Lung (tissue), 12 donors: ENCODE data around the gene GRIK3. TPM values are rescaled to one million over a fixed set of nuclear protein-coding genes. Genes with fewer than 3 reads are reported as not detected.

Experiments used
- ATAC-seq: fragments of 200-7000 bp; cut with Tn5 transposase; one replicate; pipeline ENCODE4 v1.9.1; 2020; ENCODE audit warnings: moderate number of reproducible peaks; ENCODE audit not compliant: insufficient read depth, low FRiP score
- DNase-seq, 3 donors: peaks; one replicate each; pipeline ENCODE4 v3.0.0-alpha.2; 2013 to 2017
- H3K27ac ChIP-seq, 2 donors: one replicate each; pipeline ENCODE4 v1.5.1; 2013; ENCODE audit warnings: mild to moderate bottlenecking in 2 of 2, moderate library complexity in 2 of 2, control low read depth in 1 of 2, inconsistent platforms in 1 of 2, low read depth in 1 of 2, low read length in 1 of 2
- H3K27me3 ChIP-seq, 3 donors: one replicate each; pipeline ENCODE4 v1.5.1; 2013; ENCODE audit warnings: low read length in 2 of 3; ENCODE audit not compliant: control insufficient read depth in 3 of 3, insufficient read depth in 3 of 3
- H3K36me3 ChIP-seq, 4 donors: one replicate each; pipeline ENCODE4 v1.5.1; 2013; ENCODE audit warnings: low read length in 4 of 4, mild to moderate bottlenecking in 1 of 4, moderate library complexity in 1 of 4; ENCODE audit not compliant: control insufficient read depth in 4 of 4, insufficient read depth in 4 of 4
- H3K4me1 ChIP-seq, 5 donors: one replicate each; pipeline ENCODE4 v1.5.1; 2013; ENCODE audit warnings: low read length in 5 of 5, mild to moderate bottlenecking in 2 of 5, moderate library complexity in 1 of 5; ENCODE audit not compliant: control insufficient read depth in 5 of 5, insufficient read depth in 5 of 5
- H3K4me3 ChIP-seq: one replicate; pipeline ENCODE4 v1.5.1; 2013; ENCODE audit warnings: mild to moderate bottlenecking, control low read depth, moderate library complexity
- H3K9ac ChIP-seq, 2 donors: one replicate each; pipeline ENCODE4 v1.5.1; 2013; ENCODE audit warnings: low read length in 2 of 2, control low read depth in 1 of 2; ENCODE audit not compliant: insufficient read depth in 1 of 2
- H3K9me3 ChIP-seq, 4 donors: one replicate each; pipeline ENCODE4 v1.5.1; 2013; ENCODE audit warnings: low read length in 3 of 4, mild to moderate bottlenecking in 1 of 4, moderate library complexity in 1 of 4; ENCODE audit not compliant: control insufficient read depth in 4 of 4, insufficient read depth in 3 of 4
- WGBS, 2 donors: extraction: QIAGEN DNeasy Blood & Tissue Kit; methylation state at CpG; one replicate each; pipeline ENCODE4 v1.1.7; 2013; 5-methylcytosine and 5-hydroxymethylcytosine counted together
- polyA plus RNA-seq, 2 donors: library from polyadenylated mRNA; stranded (reverse); fragments of 200-250 nt; gene quantifications; one replicate each; pipeline ENCODE4 v1.2.1, GENCODE V29; 2013
- total RNA-seq, 2 donors: library from RNA; depleted of rRNA in 1 of 2; stranded (reverse); fragments of >200 nt in 1 of 2; gene quantifications; one replicate each; pipeline ENCODE4 v1.2.1, GENCODE V29; 2014 to 2021
- TF ChIP-seq, protein P1 (sequence below): IDR thresholded peaks from 2 replicates; pipeline ENCODE4 v1.5.1; 2012; ENCODE audit warnings: mild to moderate bottlenecking; ENCODE audit errors: control extremely low read depth, extremely low read depth
- donor health status: control.
- donor health status: control.
- donor health status: Bipolar disorder and iron deficiency.
- donor health status: healthy.
- donor health status: DM: yes; HTN: yes; CAD: no.

GRIK3 gene
- total and polyA plus RNA-seq, 4 donors, result 0.01 to 0.40 (median 0.07) TPM

DNA sequence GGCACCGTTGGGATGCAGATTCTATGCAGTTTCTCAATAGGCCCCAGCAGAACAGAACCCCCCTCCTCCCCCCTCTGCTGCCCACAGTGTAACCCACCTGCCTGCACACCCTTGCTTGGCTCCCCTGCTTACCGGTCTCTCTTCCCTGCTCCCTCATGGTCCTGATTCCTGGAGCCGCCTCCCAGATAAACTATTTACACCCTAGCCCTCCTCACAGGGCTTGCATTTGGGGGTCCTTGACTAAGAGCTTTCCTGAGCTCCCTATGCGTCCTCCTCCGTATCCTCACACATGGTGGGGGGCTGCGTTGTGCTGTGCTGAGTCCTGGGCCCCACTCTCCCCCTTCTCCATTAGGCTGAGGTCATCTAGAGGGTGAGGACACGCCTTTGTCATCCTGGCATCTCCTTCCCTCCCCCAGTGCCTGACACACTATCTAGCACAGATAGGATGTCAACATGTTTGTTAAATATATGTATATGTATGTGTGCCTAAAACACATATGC, 121.9 kb downstream of the GRIK3 start:
- Histone ChIP-seq H3K36me3 (no peaks in the 10 kb centered on the region), H3K4me1 (no peaks in the 10 kb centered on the region), H3K27ac (no peak overlapping the region), H3K9ac (no peak overlapping the region), H3K4me3 (no peak overlapping the region), H3K27me3 (peaks cover 0 to 3% (median 0%) of the 10 kb centered on the region in 3 donors), H3K9me3 (peaks cover 0 to 2% (median 0%) of the 10 kb centered on the region in 4 donors)
- WGBS, 2 donors, result 45 to 64% methylated on average over 7 of the region's 7 CpGs
- DNase-seq (no peak), ATAC-seq (no peak)
- TF ChIP-seq, protein P1, sequence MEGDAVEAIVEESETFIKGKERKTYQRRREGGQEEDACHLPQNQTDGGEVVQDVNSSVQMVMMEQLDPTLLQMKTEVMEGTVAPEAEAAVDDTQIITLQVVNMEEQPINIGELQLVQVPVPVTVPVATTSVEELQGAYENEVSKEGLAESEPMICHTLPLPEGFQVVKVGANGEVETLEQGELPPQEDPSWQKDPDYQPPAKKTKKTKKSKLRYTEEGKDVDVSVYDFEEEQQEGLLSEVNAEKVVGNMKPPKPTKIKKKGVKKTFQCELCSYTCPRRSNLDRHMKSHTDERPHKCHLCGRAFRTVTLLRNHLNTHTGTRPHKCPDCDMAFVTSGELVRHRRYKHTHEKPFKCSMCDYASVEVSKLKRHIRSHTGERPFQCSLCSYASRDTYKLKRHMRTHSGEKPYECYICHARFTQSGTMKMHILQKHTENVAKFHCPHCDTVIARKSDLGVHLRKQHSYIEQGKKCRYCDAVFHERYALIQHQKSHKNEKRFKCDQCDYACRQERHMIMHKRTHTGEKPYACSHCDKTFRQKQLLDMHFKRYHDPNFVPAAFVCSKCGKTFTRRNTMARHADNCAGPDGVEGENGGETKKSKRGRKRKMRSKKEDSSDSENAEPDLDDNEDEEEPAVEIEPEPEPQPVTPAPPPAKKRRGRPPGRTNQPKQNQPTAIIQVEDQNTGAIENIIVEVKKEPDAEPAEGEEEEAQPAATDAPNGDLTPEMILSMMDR, result no peak

DNA sequence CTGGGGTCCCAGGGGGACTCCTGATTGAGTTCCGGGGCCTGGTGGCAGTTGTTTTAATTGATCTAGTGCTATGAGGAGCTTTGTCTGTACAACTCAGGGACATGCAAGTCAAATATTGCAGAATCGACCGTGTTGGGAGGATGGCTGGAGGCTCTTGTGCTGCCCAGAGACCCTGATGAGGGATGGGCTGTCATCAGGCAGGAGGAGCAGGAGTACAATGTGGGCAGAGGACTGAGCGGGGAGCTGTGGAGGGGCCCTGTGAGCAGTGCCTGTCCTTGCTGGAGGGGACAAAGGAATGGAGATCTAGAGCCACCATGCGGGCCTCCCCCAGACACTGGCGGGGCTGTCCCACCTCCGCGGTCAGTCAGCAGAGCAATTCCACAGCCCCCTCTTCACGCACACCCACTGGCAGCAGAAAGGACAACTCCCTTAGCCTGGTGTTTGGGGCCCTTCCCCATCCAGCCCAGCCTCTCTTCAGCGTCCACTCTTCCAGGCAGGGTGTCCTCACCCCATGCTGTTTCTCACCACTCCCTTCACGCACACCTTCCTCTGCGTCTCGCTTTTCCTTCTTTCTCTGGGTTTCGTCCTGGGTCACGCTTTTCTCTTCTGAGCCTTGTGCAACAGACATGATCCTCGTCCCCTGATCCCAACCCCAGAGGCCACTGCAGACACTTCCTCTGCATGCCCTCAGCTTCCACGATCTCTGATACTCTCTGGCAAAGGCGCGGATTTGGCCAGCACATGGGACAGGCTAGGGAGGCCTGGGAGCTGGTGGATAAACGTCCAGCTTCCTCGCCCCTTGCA, 122.6 kb downstream of the GRIK3 start:
- Histone ChIP-seq H3K4me3 (no peak overlapping the region), H3K9me3 (peaks cover 0 to 2% (median 0%) of the 10 kb centered on the region in 4 donors), H3K9ac (no peak overlapping the region), H3K27me3 (peaks cover 0 to 3% (median 0%) of the 10 kb centered on the region in 3 donors), H3K36me3 (no peaks in the 10 kb centered on the region), H3K27ac (no peak overlapping the region), H3K4me1 (no peaks in the 10 kb centered on the region)
- ATAC-seq (no peak), DNase-seq (no peak)
- WGBS, 2 donors, result 64 to 75% methylated on average over 18 to 21 of the region's 21 CpGs
- TF ChIP-seq, protein P1, result no peak

- H3K9ac ChIP-seq, result no peak overlapping the region
- ATAC-seq (no peak), DNase-seq (no peak)
- no peaks in the 10 kb centered on the region for H3K4me1 ChIP-seq
- peaks cover 0 to 8% (median 0%) of the 10 kb centered on the region in 3 donors for H3K27me3 ChIP-seq
- H3K27ac ChIP-seq, result no peak overlapping the region
- WGBS, 2 donors, result 63 to 67% methylated on average over 9 of the region's 9 CpGs
- H3K36me3 ChIP-seq, result no peaks in the 10 kb centered on the region
- H3K4me3 ChIP-seq, result no peak overlapping the region
- TF ChIP-seq, protein P1, result no peak
- peaks cover 0 to 2% (median 0%) of the 10 kb centered on the region in 4 donors for H3K9me3 ChIP-seq
Measured at GRCh38 chr1:36910886-36911540, 123.3 kb downstream of the GRIK3 start.
